Measurements from ENCODE around the gene RREB1.

DNA sequence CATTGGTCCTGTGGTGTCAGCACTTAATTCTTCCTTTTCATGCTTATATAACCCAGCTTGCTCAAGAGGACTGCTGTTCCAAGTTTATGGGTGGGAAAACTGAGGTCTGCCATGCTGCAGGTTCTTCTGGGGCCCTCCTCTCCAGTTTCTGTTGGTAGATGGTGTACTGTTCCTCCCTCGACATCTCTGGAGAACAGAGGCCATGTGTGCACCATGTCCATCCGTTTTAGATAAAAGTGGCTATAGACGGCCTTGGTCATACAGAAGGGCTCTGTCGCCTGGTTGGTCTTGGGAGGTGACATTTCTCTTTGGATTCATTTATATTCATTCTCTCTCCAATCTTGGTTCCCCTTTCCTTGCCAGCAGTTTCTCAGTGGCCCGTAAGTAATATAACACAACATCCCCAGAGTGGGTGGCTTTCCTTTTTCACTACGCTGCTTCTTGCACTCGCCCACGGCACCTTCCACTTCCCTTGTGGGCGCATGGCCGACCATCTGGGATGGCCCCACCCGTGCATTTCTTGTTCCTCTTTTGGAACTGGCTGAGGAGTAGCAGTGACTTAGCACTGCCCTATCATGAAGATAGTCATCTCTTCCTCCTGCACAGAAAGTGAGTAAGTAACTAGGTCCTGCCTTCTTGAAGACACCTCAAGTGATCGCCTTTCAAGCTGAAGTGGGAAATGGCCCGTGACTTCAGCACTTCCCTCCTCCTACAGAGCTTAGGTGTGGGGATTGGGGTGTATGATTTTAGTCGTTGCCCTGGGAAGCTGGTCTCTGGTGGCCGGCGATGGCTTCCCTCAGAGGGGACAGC lies 94.2 kb downstream of the RREB1 start:
- TF ChIP-seq, protein P1, sequence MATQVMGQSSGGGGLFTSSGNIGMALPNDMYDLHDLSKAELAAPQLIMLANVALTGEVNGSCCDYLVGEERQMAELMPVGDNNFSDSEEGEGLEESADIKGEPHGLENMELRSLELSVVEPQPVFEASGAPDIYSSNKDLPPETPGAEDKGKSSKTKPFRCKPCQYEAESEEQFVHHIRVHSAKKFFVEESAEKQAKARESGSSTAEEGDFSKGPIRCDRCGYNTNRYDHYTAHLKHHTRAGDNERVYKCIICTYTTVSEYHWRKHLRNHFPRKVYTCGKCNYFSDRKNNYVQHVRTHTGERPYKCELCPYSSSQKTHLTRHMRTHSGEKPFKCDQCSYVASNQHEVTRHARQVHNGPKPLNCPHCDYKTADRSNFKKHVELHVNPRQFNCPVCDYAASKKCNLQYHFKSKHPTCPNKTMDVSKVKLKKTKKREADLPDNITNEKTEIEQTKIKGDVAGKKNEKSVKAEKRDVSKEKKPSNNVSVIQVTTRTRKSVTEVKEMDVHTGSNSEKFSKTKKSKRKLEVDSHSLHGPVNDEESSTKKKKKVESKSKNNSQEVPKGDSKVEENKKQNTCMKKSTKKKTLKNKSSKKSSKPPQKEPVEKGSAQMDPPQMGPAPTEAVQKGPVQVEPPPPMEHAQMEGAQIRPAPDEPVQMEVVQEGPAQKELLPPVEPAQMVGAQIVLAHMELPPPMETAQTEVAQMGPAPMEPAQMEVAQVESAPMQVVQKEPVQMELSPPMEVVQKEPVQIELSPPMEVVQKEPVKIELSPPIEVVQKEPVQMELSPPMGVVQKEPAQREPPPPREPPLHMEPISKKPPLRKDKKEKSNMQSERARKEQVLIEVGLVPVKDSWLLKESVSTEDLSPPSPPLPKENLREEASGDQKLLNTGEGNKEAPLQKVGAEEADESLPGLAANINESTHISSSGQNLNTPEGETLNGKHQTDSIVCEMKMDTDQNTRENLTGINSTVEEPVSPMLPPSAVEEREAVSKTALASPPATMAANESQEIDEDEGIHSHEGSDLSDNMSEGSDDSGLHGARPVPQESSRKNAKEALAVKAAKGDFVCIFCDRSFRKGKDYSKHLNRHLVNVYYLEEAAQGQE (IDR thresholded peaks at IDR 0.05; ENCODE audit: unreplicated experiment), result no peak
- TF ChIP-seq POLR2AphosphoS5 (IDR thresholded peaks at IDR 0.05; ENCODE audit: low read depth) (no peak), EZH2phosphoT487 (IDR thresholded peaks at IDR 0.05; ENCODE audit: unreplicated experiment) (no peak), NANOG (IDR thresholded peaks at IDR 0.05; ENCODE audit: borderline replicate concordance) (no peak), STAT1 (IDR thresholded peaks at IDR 0.05; ENCODE audit: unreplicated experiment) (no peak), EZH2 (IDR thresholded peaks at IDR 0.05; ENCODE audit: low read depth, unreplicated experiment) (no peak)
- TF ChIP-seq, protein P2, sequence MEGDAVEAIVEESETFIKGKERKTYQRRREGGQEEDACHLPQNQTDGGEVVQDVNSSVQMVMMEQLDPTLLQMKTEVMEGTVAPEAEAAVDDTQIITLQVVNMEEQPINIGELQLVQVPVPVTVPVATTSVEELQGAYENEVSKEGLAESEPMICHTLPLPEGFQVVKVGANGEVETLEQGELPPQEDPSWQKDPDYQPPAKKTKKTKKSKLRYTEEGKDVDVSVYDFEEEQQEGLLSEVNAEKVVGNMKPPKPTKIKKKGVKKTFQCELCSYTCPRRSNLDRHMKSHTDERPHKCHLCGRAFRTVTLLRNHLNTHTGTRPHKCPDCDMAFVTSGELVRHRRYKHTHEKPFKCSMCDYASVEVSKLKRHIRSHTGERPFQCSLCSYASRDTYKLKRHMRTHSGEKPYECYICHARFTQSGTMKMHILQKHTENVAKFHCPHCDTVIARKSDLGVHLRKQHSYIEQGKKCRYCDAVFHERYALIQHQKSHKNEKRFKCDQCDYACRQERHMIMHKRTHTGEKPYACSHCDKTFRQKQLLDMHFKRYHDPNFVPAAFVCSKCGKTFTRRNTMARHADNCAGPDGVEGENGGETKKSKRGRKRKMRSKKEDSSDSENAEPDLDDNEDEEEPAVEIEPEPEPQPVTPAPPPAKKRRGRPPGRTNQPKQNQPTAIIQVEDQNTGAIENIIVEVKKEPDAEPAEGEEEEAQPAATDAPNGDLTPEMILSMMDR (conservative IDR thresholded peaks at IDR 0.05; ENCODE audit: low read depth in 2 of 2), result no peak
- TF ChIP-seq, protein P3, sequence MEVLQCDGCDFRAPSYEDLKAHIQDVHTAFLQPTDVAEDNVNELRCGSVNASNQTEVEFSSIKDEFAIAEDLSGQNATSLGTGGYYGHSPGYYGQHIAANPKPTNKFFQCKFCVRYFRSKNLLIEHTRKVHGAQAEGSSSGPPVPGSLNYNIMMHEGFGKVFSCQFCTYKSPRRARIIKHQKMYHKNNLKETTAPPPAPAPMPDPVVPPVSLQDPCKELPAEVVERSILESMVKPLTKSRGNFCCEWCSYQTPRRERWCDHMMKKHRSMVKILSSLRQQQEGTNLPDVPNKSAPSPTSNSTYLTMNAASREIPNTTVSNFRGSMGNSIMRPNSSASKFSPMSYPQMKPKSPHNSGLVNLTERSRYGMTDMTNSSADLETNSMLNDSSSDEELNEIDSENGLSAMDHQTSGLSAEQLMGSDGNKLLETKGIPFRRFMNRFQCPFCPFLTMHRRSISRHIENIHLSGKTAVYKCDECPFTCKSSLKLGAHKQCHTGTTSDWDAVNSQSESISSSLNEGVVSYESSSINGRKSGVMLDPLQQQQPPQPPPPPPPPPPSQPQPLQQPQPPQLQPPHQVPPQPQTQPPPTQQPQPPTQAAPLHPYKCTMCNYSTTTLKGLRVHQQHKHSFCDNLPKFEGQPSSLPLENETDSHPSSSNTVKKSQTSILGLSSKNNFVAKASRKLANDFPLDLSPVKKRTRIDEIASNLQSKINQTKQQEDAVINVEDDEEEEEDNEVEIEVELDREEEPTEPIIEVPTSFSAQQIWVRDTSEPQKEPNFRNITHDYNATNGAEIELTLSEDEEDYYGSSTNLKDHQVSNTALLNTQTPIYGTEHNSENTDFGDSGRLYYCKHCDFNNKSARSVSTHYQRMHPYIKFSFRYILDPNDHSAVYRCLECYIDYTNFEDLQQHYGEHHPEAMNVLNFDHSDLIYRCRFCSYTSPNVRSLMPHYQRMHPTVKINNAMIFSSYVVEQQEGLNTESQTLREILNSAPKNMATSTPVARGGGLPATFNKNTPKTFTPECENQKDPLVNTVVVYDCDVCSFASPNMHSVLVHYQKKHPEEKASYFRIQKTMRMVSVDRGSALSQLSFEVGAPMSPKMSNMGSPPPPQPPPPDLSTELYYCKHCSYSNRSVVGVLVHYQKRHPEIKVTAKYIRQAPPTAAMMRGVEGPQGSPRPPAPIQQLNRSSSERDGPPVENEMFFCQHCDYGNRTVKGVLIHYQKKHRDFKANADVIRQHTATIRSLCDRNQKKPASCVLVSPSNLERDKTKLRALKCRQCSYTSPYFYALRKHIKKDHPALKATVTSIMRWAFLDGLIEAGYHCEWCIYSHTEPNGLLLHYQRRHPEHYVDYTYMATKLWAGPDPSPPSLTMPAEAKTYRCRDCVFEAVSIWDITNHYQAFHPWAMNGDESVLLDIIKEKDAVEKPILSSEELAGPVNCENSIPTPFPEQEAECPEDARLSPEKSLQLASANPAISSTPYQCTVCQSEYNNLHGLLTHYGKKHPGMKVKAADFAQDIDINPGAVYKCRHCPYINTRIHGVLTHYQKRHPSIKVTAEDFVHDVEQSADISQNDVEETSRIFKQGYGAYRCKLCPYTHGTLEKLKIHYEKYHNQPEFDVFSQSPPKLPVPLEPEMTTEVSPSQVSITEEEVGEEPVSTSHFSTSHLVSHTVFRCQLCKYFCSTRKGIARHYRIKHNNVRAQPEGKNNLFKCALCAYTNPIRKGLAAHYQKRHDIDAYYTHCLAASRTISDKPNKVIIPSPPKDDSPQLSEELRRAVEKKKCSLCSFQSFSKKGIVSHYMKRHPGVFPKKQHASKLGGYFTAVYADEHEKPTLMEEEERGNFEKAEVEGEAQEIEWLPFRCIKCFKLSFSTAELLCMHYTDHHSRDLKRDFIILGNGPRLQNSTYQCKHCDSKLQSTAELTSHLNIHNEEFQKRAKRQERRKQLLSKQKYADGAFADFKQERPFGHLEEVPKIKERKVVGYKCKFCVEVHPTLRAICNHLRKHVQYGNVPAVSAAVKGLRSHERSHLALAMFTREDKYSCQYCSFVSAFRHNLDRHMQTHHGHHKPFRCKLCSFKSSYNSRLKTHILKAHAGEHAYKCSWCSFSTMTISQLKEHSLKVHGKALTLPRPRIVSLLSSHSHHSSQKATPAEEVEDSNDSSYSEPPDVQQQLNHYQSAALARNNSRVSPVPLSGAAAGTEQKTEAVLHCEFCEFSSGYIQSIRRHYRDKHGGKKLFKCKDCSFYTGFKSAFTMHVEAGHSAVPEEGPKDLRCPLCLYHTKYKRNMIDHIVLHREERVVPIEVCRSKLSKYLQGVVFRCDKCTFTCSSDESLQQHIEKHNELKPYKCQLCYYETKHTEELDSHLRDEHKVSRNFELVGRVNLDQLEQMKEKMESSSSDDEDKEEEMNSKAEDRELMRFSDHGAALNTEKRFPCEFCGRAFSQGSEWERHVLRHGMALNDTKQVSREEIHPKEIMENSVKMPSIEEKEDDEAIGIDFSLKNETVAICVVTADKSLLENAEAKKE (CRISPR knock-in tag; IDR thresholded peaks at IDR 0.05), result no peak

All from GM23338 (cell line).